ENCODE data around the gene OSR1. TPM values are rescaled to one million over a fixed set of nuclear protein-coding genes. Genes with fewer than 3 reads are reported as not detected.
"Not testable (repeated sequence)": the region's sequence is repeated elsewhere in the genome, so short reads cannot be mapped to it uniquely, and the experiment has no call there.

The OSR1 gene
- under 1 TPM in 5 of 6 experiments, not detected in 1; 0.10 to 0.51 (median 0.12) TPM for total RNA-seq
- long read RNA-seq: 0 reads

- peaks cover 12 to 44% of the 10 kb centered on the region in 2 donors for H3K27me3 ChIP-seq
- H3K36me3 ChIP-seq: no peaks in the 10 kb centered on the region
- intact Hi-C loops (cut with DNase I): loop anchor here in 1 of 2 donors (10.0 kb wide), 1 partner anchor 506 kb away; no protein-coding TSS in a partner anchor
- ATAC-seq (peak; percentile 34 to 50 (median 44)), DNase-seq (peak in 2 of 3 donors; percentile 55 to 63)
- peaks cover 0 to 19% (median 7%) of the 10 kb centered on the region in 4 donors for H3K4me1 ChIP-seq
- H3K9me3 ChIP-seq: no peaks in the 10 kb centered on the region
- WGBS (ENCODE audit: insufficient coverage, low coverage, low lambda C conversion rate, missing lambda C conversion rate): 0% methylated on average over 19 of the region's 51 CpGs
- TF ChIP-seq POLR2A (IDR thresholded peaks at IDR 0.05) (no peak), CTCF (IDR thresholded peaks at IDR 0.05) (no peak)
- H3K4me3 ChIP-seq: peak within 1 kb of the TSS; percentile 39 to 48 (median 41)
- H3K27ac ChIP-seq: no peak within 1 kb of the TSS
Observed at GRCh38 chr2:19358242-19359020, at the start of gene OSR1. Gene OSR1, minus strand, starts transcription at chr2:19358623. Its CDS starts 4,818 bp downstream, at chr2:19353805.

GRCh38 chr2:19403785-19404184 is 45.4 kb upstream of the OSR1 start:
- Histone ChIP-seq H3K9me3 (no peaks in the 10 kb centered on the region), H3K27ac (no peak overlapping the region), H3K36me3 (no peaks in the 10 kb centered on the region), H3K4me1 (no peaks in the 10 kb centered on the region), H3K4me3 (no peak overlapping the region), H3K27me3 (no peaks in the 10 kb centered on the region)
- TF ChIP-seq CTCF (IDR thresholded peaks at IDR 0.05): no peak
- no peak for TF ChIP-seq POLR2A (IDR thresholded peaks at IDR 0.05)
- intact Hi-C loops (cut with DNase I): no loop called here
- 75% methylated on average over 4 of the region's 4 CpGs for WGBS (ENCODE audit: insufficient coverage, low coverage, low lambda C conversion rate, missing lambda C conversion rate)
- no peak for ATAC-seq
- DNase-seq: no peak

GRCh38 chr2:19392191-19392590 is 33.8 kb upstream of the OSR1 start:
- 85% methylated on average over 3 of the region's 4 CpGs for WGBS (ENCODE audit: insufficient coverage, low coverage, low lambda C conversion rate, missing lambda C conversion rate)
- Histone ChIP-seq H3K36me3 (no peaks in the 10 kb centered on the region), H3K9me3 (no peaks in the 10 kb centered on the region), H3K27me3 (no peaks in the 10 kb centered on the region), H3K27ac (no peak overlapping the region), H3K4me1 (no peaks in the 10 kb centered on the region), H3K4me3 (no peak overlapping the region)
- intact Hi-C loops (cut with DNase I): no loop called here
- no peak for TF ChIP-seq CTCF (IDR thresholded peaks at IDR 0.05)
- TF ChIP-seq POLR2A (IDR thresholded peaks at IDR 0.05): no peak
- ATAC-seq: no peak
- DNase-seq: no peak

GRCh38 chr2:19389469-19389868 is 31.0 kb upstream of the OSR1 start:
- H3K27ac ChIP-seq; H3K4me1 ChIP-seq; H3K36me3 ChIP-seq; H3K27me3 ChIP-seq; H3K9me3 ChIP-seq; ATAC-seq; DNase-seq; intact Hi-C loops (cut with DNase I); H3K4me3 ChIP-seq: not testable (repeated sequence)
- no CpG with 5 or more reads among the region's 7 CpGs for WGBS (ENCODE audit: insufficient coverage, low coverage, low lambda C conversion rate, missing lambda C conversion rate)

GRCh38 chr2:19380532-19380931 is 22.1 kb upstream of the OSR1 start:
- Histone ChIP-seq H3K9me3 (no peaks in the 10 kb centered on the region), H3K36me3 (no peaks in the 10 kb centered on the region), H3K27me3 (no peaks in the 10 kb centered on the region), H3K4me1 (no peaks in the 10 kb centered on the region), H3K4me3 (no peak overlapping the region), H3K27ac (no peak overlapping the region)
- DNase-seq: no peak
- TF ChIP-seq POLR2A (IDR thresholded peaks at IDR 0.05): no peak
- no peak for TF ChIP-seq CTCF (IDR thresholded peaks at IDR 0.05)
- ATAC-seq: no peak
- intact Hi-C loops (cut with DNase I): no loop called here

Measured in right lobe of liver (tissue), 6 donors.